ENCODE results near the gene COTL1. TPM values are rescaled to one million over a fixed set of nuclear protein-coding genes. Genes with fewer than 3 reads are reported as not detected.

Gene COTL1
- total and polyA plus RNA-seq, 9 of the 15 experiments (the other 6 are each of a cell fraction or from before 2014, with no cell fraction given) = 27.7 to 185 (median 72.5) TPM

DNA sequence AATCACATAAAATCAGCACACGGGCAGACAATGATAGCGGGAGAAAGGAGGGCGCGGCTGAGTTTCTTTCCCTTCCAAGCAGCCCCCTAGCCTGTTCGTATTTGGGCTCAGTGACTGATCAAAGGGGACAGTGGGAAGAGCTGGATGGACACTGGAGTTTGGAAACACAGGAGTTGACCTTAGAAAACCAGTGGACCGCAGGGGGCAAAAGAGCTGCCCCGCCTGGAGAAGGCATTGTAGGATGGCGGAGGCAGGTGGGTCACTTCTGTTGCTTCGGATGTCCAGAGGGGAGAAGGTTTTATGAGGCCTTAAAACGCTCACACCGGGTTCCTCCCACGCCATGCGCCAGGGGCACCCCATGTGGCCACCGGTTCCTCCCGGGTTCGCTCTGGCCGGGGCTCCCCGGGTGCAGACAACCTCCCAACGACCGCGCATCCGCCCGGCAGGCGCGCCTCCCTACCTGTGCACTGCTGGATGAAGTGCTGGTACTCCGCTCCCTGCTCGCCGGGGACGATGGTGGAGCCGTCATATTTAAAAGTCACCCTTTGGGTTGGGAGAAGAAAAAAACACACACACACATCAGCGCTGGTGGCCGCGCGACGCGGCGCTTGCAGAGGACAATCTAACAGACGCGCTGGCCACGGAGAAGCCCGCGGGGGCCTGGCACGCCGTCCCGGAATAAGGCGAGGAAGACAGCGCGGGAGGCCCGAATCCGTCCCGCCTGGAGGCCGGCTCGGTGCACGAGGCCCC is 662 bp downstream of the COTL1 start (continued):
- TF ChIP-seq, protein P1, sequence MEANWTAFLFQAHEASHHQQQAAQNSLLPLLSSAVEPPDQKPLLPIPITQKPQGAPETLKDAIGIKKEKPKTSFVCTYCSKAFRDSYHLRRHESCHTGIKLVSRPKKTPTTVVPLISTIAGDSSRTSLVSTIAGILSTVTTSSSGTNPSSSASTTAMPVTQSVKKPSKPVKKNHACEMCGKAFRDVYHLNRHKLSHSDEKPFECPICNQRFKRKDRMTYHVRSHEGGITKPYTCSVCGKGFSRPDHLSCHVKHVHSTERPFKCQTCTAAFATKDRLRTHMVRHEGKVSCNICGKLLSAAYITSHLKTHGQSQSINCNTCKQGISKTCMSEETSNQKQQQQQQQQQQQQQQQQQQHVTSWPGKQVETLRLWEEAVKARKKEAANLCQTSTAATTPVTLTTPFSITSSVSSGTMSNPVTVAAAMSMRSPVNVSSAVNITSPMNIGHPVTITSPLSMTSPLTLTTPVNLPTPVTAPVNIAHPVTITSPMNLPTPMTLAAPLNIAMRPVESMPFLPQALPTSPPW (CRISPR knock-in tag; IDR thresholded peaks at IDR 0.05) = peak; percentile 17; the same call in 1 of the 2 replicates
- TF ChIP-seq SMAD2 (IDR thresholded peaks at IDR 0.05; ENCODE audit: low read depth, low read length) (no peak), ZNF586 (CRISPR knock-in tag; conservative IDR thresholded peaks at IDR 0.05) (no peak), TAF7 (tag; IDR thresholded peaks at IDR 0.05) (no peak), ZFPM2 (CRISPR knock-in tag; IDR thresholded peaks at IDR 0.05) (no peak), FUS (optimal IDR thresholded peaks at IDR 0.05; ENCODE audit: low read depth, low read length) (no peak), EP400 (IDR thresholded peaks at IDR 0.05) (0 out of 2 replicates have a peak, but pooled peaks have one; percentile 17), ZNF75A (CRISPR knock-in tag; IDR thresholded peaks at IDR 0.05) (no peak)
- TF ChIP-seq, protein P2, sequence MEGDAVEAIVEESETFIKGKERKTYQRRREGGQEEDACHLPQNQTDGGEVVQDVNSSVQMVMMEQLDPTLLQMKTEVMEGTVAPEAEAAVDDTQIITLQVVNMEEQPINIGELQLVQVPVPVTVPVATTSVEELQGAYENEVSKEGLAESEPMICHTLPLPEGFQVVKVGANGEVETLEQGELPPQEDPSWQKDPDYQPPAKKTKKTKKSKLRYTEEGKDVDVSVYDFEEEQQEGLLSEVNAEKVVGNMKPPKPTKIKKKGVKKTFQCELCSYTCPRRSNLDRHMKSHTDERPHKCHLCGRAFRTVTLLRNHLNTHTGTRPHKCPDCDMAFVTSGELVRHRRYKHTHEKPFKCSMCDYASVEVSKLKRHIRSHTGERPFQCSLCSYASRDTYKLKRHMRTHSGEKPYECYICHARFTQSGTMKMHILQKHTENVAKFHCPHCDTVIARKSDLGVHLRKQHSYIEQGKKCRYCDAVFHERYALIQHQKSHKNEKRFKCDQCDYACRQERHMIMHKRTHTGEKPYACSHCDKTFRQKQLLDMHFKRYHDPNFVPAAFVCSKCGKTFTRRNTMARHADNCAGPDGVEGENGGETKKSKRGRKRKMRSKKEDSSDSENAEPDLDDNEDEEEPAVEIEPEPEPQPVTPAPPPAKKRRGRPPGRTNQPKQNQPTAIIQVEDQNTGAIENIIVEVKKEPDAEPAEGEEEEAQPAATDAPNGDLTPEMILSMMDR (IDR thresholded peaks at IDR 0.05 in 2 of 3, conservative IDR thresholded peaks at IDR 0.05 in 1 of 3; ENCODE audit: insufficient read depth in 2 of 3, low read depth in 1 of 3, low read length in 3 of 3) = peak in 1 of 3 experiments; percentile 0; a peak in 1 of 6 replicates
- TF ChIP-seq, protein P3, sequence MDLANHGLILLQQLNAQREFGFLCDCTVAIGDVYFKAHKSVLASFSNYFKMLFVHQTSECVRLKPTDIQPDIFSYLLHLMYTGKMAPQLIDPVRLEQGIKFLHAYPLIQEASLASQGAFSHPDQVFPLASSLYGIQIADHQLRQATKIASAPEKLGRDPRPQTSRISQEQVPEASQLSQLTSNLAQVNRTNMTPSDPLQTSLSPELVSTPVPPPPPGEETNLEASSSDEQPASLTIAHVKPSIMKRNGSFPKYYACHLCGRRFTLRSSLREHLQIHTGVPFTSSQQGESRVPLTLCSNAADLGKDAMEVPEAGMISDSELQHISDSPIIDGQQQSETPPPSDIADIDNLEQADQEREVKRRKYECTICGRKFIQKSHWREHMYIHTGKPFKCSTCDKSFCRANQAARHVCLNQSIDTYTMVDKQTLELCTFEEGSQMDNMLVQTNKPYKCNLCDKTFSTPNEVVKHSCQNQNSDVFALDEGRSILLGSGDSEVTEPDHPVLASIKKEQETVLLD (IDR thresholded peaks at IDR 0.05) = 0 out of 2 replicates have a peak, but pooled peaks have one; percentile 46
- TF ChIP-seq, protein P4, sequence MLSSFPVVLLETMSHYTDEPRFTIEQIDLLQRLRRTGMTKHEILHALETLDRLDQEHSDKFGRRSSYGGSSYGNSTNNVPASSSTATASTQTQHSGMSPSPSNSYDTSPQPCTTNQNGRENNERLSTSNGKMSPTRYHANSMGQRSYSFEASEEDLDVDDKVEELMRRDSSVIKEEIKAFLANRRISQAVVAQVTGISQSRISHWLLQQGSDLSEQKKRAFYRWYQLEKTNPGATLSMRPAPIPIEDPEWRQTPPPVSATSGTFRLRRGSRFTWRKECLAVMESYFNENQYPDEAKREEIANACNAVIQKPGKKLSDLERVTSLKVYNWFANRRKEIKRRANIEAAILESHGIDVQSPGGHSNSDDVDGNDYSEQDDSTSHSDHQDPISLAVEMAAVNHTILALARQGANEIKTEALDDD (IDR thresholded peaks at IDR 0.05) = no peak
- TF ChIP-seq, protein P5, sequence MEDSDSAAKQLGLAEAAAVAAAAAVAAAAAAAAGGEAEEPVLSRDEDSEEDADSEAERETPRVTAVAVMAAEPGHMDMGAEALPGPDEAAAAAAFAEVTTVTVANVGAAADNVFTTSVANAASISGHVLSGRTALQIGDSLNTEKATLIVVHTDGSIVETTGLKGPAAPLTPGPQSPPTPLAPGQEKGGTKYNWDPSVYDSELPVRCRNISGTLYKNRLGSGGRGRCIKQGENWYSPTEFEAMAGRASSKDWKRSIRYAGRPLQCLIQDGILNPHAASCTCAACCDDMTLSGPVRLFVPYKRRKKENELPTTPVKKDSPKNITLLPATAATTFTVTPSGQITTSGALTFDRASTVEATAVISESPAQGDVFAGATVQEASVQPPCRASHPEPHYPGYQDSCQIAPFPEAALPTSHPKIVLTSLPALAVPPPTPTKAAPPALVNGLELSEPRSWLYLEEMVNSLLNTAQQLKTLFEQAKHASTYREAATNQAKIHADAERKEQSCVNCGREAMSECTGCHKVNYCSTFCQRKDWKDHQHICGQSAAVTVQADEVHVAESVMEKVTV (CRISPR knock-in tag; IDR thresholded peaks at IDR 0.05) = no peak

All from K562 (cell line).